ENCODE data around the gene STAM2.

DNA sequence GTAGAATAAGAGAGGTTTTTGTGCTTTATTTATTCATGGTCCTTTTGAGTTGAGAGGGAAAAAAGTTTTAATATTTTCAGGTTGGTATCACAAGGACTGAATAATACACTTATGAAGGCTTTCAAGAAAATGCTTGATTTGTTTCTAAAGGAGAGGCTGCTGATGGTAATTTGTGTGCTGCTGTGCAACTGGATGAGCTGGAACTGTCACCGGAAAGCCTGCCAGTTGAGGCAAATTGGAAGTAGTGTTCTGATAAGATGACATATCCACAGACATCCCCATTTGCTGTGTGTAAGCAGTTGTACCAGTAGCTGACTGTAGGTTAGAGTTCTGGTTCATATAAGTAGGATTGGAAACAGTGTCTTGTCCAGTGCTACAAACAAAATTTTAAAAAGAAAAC, 55.1 kb downstream of the STAM2 start:
- no peak for TF ChIP-seq TEAD4 (IDR thresholded peaks at IDR 0.05)
- TF ChIP-seq, protein P1, sequence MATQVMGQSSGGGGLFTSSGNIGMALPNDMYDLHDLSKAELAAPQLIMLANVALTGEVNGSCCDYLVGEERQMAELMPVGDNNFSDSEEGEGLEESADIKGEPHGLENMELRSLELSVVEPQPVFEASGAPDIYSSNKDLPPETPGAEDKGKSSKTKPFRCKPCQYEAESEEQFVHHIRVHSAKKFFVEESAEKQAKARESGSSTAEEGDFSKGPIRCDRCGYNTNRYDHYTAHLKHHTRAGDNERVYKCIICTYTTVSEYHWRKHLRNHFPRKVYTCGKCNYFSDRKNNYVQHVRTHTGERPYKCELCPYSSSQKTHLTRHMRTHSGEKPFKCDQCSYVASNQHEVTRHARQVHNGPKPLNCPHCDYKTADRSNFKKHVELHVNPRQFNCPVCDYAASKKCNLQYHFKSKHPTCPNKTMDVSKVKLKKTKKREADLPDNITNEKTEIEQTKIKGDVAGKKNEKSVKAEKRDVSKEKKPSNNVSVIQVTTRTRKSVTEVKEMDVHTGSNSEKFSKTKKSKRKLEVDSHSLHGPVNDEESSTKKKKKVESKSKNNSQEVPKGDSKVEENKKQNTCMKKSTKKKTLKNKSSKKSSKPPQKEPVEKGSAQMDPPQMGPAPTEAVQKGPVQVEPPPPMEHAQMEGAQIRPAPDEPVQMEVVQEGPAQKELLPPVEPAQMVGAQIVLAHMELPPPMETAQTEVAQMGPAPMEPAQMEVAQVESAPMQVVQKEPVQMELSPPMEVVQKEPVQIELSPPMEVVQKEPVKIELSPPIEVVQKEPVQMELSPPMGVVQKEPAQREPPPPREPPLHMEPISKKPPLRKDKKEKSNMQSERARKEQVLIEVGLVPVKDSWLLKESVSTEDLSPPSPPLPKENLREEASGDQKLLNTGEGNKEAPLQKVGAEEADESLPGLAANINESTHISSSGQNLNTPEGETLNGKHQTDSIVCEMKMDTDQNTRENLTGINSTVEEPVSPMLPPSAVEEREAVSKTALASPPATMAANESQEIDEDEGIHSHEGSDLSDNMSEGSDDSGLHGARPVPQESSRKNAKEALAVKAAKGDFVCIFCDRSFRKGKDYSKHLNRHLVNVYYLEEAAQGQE (IDR thresholded peaks at IDR 0.05; ENCODE audit: low read depth), result no peak
- TF ChIP-seq YY1 (IDR thresholded peaks at IDR 0.05; ENCODE audit: low read depth), result no peak
- TF ChIP-seq EGR1 (IDR thresholded peaks at IDR 0.05), result no peak
- no peak for TF ChIP-seq FOXM1 (IDR thresholded peaks at IDR 0.05; ENCODE audit: borderline replicate concordance, low read depth)
- no peak for TF ChIP-seq EP300 (IDR thresholded peaks at IDR 0.05; ENCODE audit: borderline replicate concordance)
- TF ChIP-seq CREB1 (IDR thresholded peaks at IDR 0.05; ENCODE audit: low read depth), result no peak
- no peak for TF ChIP-seq TAF1 (IDR thresholded peaks at IDR 0.05; ENCODE audit: low read depth)
- TF ChIP-seq CEBPB (IDR thresholded peaks at IDR 0.05), result no peak
